IMR-90 (cell line): ENCODE results near the gene LAMB3.

Source experiments
- CEBPB ChIP-seq: IDR thresholded peaks from 2 replicates; pipeline ENCODE4 v1.6.1; 2012; ENCODE audit warnings: low read depth, low read length, improper control_type of control experiment
- CHD1 ChIP-seq: IDR thresholded peaks from 2 replicates; pipeline ENCODE4 v1.6.1; 2012; ENCODE audit warnings: low read depth, low read length, improper control_type of control experiment
- CTCF ChIP-seq: conservative IDR thresholded peaks from 2 replicates; pipeline ENCODE4 v1.5.1; 2012; ENCODE audit warnings: mild to moderate bottlenecking, low read depth, low read length, improper control_type of control experiment
- MAZ ChIP-seq: IDR thresholded peaks from 2 replicates; pipeline ENCODE4 v1.6.1; 2012; ENCODE audit warnings: low read depth, mild to moderate bottlenecking, low read length, improper control_type of control experiment, moderate library complexity, borderline replicate concordance
- MXI1 ChIP-seq: IDR thresholded peaks from 2 replicates; pipeline ENCODE4 v1.6.1; 2012; ENCODE audit warnings: low read depth, mild to moderate bottlenecking, low read length, moderate library complexity, borderline replicate concordance
- POLR2A ChIP-seq: IDR thresholded peaks from 2 replicates; pipeline ENCODE4 v1.6.1; 2012; ENCODE audit warnings: mild to moderate bottlenecking, low read depth, low read length
- RCOR1 ChIP-seq: IDR thresholded peaks from 2 replicates; pipeline ENCODE4 v1.6.1; 2012; ENCODE audit warnings: mild to moderate bottlenecking, low read length, improper control_type of control experiment; ENCODE audit not compliant: insufficient replicate concordance
- RFX5 ChIP-seq: IDR thresholded peaks from 2 replicates; pipeline ENCODE4 v1.8.0; 2012; ENCODE audit warnings: low read depth, mild to moderate bottlenecking, low read length, moderate library complexity
- TF ChIP-seq, protein P1 (sequence below): fragments of 150-350 bp; IDR thresholded peaks from 2 replicates; pipeline ENCODE4 v1.6.1; 2017; ENCODE audit warnings: mild to moderate bottlenecking, antibody characterized with exemption, low read length, low read depth

DNA sequence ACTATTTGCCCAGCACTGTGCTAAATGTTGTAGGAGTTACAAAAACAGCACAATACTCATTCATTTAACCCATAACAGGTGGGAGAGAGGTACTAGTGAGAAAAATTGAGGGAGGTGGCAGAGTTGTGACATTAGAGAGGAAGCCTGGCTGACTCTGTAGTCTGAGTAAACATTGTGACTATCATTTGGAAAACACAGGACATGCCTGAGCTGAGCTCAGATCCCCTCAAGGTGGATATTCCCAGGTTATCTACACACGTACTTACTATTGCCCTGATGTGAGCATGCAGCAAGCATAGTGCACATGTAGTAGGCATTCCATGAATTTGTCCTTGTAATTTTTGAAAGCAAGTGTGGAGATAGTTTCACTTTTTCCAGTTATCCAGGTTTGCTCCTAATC lies 57.8 kb downstream of the LAMB3 start:
- TF ChIP-seq CTCF (no peak), POLR2A (no peak), CEBPB (no peak), RFX5 (no peak), RCOR1 (no peak), MAZ (no peak), MXI1 (no peak), CHD1 (no peak)
- TF ChIP-seq, protein P1, sequence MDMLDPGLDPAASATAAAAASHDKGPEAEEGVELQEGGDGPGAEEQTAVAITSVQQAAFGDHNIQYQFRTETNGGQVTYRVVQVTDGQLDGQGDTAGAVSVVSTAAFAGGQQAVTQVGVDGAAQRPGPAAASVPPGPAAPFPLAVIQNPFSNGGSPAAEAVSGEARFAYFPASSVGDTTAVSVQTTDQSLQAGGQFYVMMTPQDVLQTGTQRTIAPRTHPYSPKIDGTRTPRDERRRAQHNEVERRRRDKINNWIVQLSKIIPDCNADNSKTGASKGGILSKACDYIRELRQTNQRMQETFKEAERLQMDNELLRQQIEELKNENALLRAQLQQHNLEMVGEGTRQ, result no peak
